ENCODE measurements around the gene STAT2.

- TF ChIP-seq CTCF (conservative IDR thresholded peaks at IDR 0.05) (no peak), ZFX (IDR thresholded peaks at IDR 0.05) (no peak)
Measured at GRCh38 chr12:56308714-56309113, 51.2 kb downstream of the STAT2 start.

All from C4-2B (cell line).